Measurements from ENCODE around the gene PRODH2.

GRCh38 chr19:35816262-35816661 lies 3.6 kb upstream of the PRODH2 start:
- TF ChIP-seq CTCF (IDR thresholded peaks at IDR 0.05) (no peak), POLR2A (IDR thresholded peaks at IDR 0.05) (no peak)

Data from testis (tissue), 2 donors.